ENCODE results near the gene ARHGAP5.

Gene ARHGAP5

GRCh38 chr14:32055175-32055574 is 21.9 kb upstream of the ARHGAP5 start:
- Histone ChIP-seq H3K9ac (ENCODE audit: low read length) (no peak overlapping the region), H3K4me1 (ENCODE audit: control insufficient read depth, insufficient read depth, low read length) (no peaks in the 10 kb centered on the region), H3K36me3 (ENCODE audit: control insufficient read depth, insufficient read depth, low read length) (no peaks in the 10 kb centered on the region), H3K27ac (ENCODE audit: low read depth, low read length) (no peak overlapping the region), H3K27me3 (ENCODE audit: control insufficient read depth, insufficient read depth, low read length) (no peaks in the 10 kb centered on the region), H3K4me3 (ENCODE audit: low read length) (no peak overlapping the region)

GRCh38 chr14:32059702-32060101 is 17.4 kb upstream of the ARHGAP5 start:
- H3K4me3 ChIP-seq (ENCODE audit: low read length), result no peak overlapping the region
- no peaks in the 10 kb centered on the region for H3K27me3 ChIP-seq (ENCODE audit: control insufficient read depth, insufficient read depth, low read length)

GRCh38 chr14:32064931-32065330 is 12.2 kb upstream of the ARHGAP5 start:
- H3K36me3 ChIP-seq (ENCODE audit: control insufficient read depth, insufficient read depth, low read length), result no peaks in the 10 kb centered on the region
- H3K4me3 ChIP-seq (ENCODE audit: low read length), result no peak overlapping the region
- H3K4me1 ChIP-seq (ENCODE audit: control insufficient read depth, insufficient read depth, low read length), result no peaks in the 10 kb centered on the region
- no peak overlapping the region for H3K27ac ChIP-seq (ENCODE audit: low read depth, low read length)
- H3K27me3 ChIP-seq (ENCODE audit: control insufficient read depth, insufficient read depth, low read length), result no peaks in the 10 kb centered on the region
- H3K9ac ChIP-seq (ENCODE audit: low read length), result no peak overlapping the region

More at GRCh38 chr14:32059702-32060101, 17.4 kb upstream of the ARHGAP5 start:
- H3K36me3 ChIP-seq (ENCODE audit: control insufficient read depth, insufficient read depth, low read length), result no peaks in the 10 kb centered on the region
- H3K4me1 ChIP-seq (ENCODE audit: control insufficient read depth, insufficient read depth, low read length), result no peaks in the 10 kb centered on the region
- no peak overlapping the region for H3K9ac ChIP-seq (ENCODE audit: low read length)
- no peak overlapping the region for H3K27ac ChIP-seq (ENCODE audit: low read depth, low read length)

GRCh38 chr14:32068708-32069107 is 8.4 kb upstream of the ARHGAP5 start:
- Histone ChIP-seq H3K27ac (ENCODE audit: low read depth, low read length) (no peak overlapping the region), H3K36me3 (ENCODE audit: control insufficient read depth, insufficient read depth, low read length) (no peaks in the 10 kb centered on the region), H3K9ac (ENCODE audit: low read length) (no peak overlapping the region), H3K4me1 (ENCODE audit: control insufficient read depth, insufficient read depth, low read length) (no peaks in the 10 kb centered on the region), H3K27me3 (ENCODE audit: control insufficient read depth, insufficient read depth, low read length) (no peaks in the 10 kb centered on the region), H3K4me3 (ENCODE audit: low read length) (no peak overlapping the region)

GRCh38 chr14:32070282-32070681 is 6.8 kb upstream of the ARHGAP5 start:
- Histone ChIP-seq H3K4me1 (ENCODE audit: control insufficient read depth, insufficient read depth, low read length) (peaks cover 7% of the 10 kb centered on the region), H3K27ac (ENCODE audit: low read depth, low read length) (no peak overlapping the region), H3K9ac (ENCODE audit: low read length) (no peak overlapping the region), H3K27me3 (ENCODE audit: control insufficient read depth, insufficient read depth, low read length) (no peaks in the 10 kb centered on the region), H3K36me3 (ENCODE audit: control insufficient read depth, insufficient read depth, low read length) (no peaks in the 10 kb centered on the region), H3K4me3 (ENCODE audit: low read length) (no peak overlapping the region)

- Histone ChIP-seq H3K27ac (ENCODE audit: low read depth, low read length) (no peak overlapping the region), H3K4me1 (ENCODE audit: control insufficient read depth, insufficient read depth, low read length) (peaks cover 7% of the 10 kb centered on the region)
These were observed 4.4 kb upstream of the ARHGAP5 start for GRCh38 chr14:32072676-32073075.

GRCh38 chr14:32073537-32074189 is 3.4 kb upstream of the ARHGAP5 start:
- Histone ChIP-seq H3K4me3 (ENCODE audit: low read length) (no peak overlapping the region), H3K27me3 (ENCODE audit: control insufficient read depth, insufficient read depth, low read length) (no peaks in the 10 kb centered on the region), H3K9ac (ENCODE audit: low read length) (no peak overlapping the region), H3K27ac (ENCODE audit: low read depth, low read length) (no peak overlapping the region), H3K36me3 (ENCODE audit: control insufficient read depth, insufficient read depth, low read length) (no peaks in the 10 kb centered on the region), H3K4me1 (ENCODE audit: control insufficient read depth, insufficient read depth, low read length) (peaks cover 11% of the 10 kb centered on the region)

More at GRCh38 chr14:32072676-32073075, 4.4 kb upstream of the ARHGAP5 start:
- no peaks in the 10 kb centered on the region for H3K27me3 ChIP-seq (ENCODE audit: control insufficient read depth, insufficient read depth, low read length)
- H3K9ac ChIP-seq (ENCODE audit: low read length), result no peak overlapping the region
- H3K4me3 ChIP-seq (ENCODE audit: low read length), result no peak overlapping the region
- no peaks in the 10 kb centered on the region for H3K36me3 ChIP-seq (ENCODE audit: control insufficient read depth, insufficient read depth, low read length)

- H3K27ac ChIP-seq (ENCODE audit: low read depth, low read length), result peak overlapping the region; percentile 97
- H3K36me3 ChIP-seq (ENCODE audit: control insufficient read depth, insufficient read depth, low read length), result no peaks in the 10 kb centered on the region
- H3K4me1 ChIP-seq (ENCODE audit: control insufficient read depth, insufficient read depth, low read length), result peaks cover 15% of the 10 kb centered on the region
- no peak overlapping the region for H3K9ac ChIP-seq (ENCODE audit: low read length)
- no peaks in the 10 kb centered on the region for H3K27me3 ChIP-seq (ENCODE audit: control insufficient read depth, insufficient read depth, low read length)
- peak overlapping the region; percentile 82 for H3K4me3 ChIP-seq (ENCODE audit: low read length)
These were observed 2.1 kb upstream of the ARHGAP5 start for GRCh38 chr14:32074887-32075572.

GRCh38 chr14:32075672-32076277 is 1.3 kb upstream of the ARHGAP5 start:
- Histone ChIP-seq H3K27me3 (ENCODE audit: control insufficient read depth, insufficient read depth, low read length) (no peaks in the 10 kb centered on the region), H3K36me3 (ENCODE audit: control insufficient read depth, insufficient read depth, low read length) (no peaks in the 10 kb centered on the region), H3K9ac (ENCODE audit: low read length) (peak overlapping the region; percentile 95), H3K4me3 (ENCODE audit: low read length) (peak overlapping the region; percentile 82), H3K4me1 (ENCODE audit: control insufficient read depth, insufficient read depth, low read length) (peaks cover 15% of the 10 kb centered on the region), H3K27ac (ENCODE audit: low read depth, low read length) (peak overlapping the region; percentile 97)

- Histone ChIP-seq H3K27me3 (ENCODE audit: control insufficient read depth, insufficient read depth, low read length) (no peaks in the 10 kb centered on the region), H3K36me3 (ENCODE audit: control insufficient read depth, insufficient read depth, low read length) (no peaks in the 10 kb centered on the region), H3K4me3 (ENCODE audit: low read length) (peak overlapping the region; percentile 82), H3K4me1 (ENCODE audit: control insufficient read depth, insufficient read depth, low read length) (peaks cover 15% of the 10 kb centered on the region), H3K27ac (ENCODE audit: low read depth, low read length) (peak overlapping the region; percentile 97), H3K9ac (ENCODE audit: low read length) (peak overlapping the region; percentile 95)
These were observed 625 bp upstream of the ARHGAP5 start for GRCh38 chr14:32076278-32077080.

- peak overlapping the region; percentile 89 for H3K27ac ChIP-seq (ENCODE audit: low read depth, low read length)
- H3K9ac ChIP-seq (ENCODE audit: low read length), result peak overlapping the region; percentile 83
- peaks cover 15% of the 10 kb centered on the region for H3K4me1 ChIP-seq (ENCODE audit: control insufficient read depth, insufficient read depth, low read length)
- peak overlapping the region; percentile 93 for H3K4me3 ChIP-seq (ENCODE audit: low read length)
- H3K27me3 ChIP-seq (ENCODE audit: control insufficient read depth, insufficient read depth, low read length), result no peaks in the 10 kb centered on the region
- H3K36me3 ChIP-seq (ENCODE audit: control insufficient read depth, insufficient read depth, low read length), result no peaks in the 10 kb centered on the region
These were observed 1.1 kb downstream of the ARHGAP5 start for GRCh38 chr14:32078023-32078857.
